Fibroblast of lung (primary cell): ENCODE results near the gene REC114. TPM values are rescaled to one million over a fixed set of nuclear protein-coding genes. Genes with fewer than 3 reads are reported as not detected.
"Not testable (repeated sequence)": the region's sequence is repeated elsewhere in the genome, so short reads cannot be mapped to it uniquely, and the experiment has no call there.

Experiments
- DNase-seq, 2 donors: peaks; one replicate each; pipeline versions ENCODE4 v3.0.0 to v3.0.0-alpha.2; 2010; ENCODE audit warnings: low read depth in 2 of 2
- H2AFZ ChIP-seq: 2 replicates; pipeline ENCODE4 v1.5.1; 2012; ENCODE audit warnings: low read length, control low read depth, inconsistent platforms
- H3K27ac ChIP-seq: 2 replicates; pipeline ENCODE4 v1.5.1; 2011; ENCODE audit warnings: low read length, control low read depth; ENCODE audit not compliant: insufficient read depth
- H3K27me3 ChIP-seq: 2 replicates; pipeline ENCODE4 v1.5.1; 2011; ENCODE audit warnings: mild to moderate bottlenecking, low read length; ENCODE audit not compliant: control insufficient read depth, insufficient read depth
- H3K36me3 ChIP-seq: 2 replicates; pipeline ENCODE4 v1.5.1; 2011; ENCODE audit warnings: low read length; ENCODE audit not compliant: control insufficient read depth, insufficient read depth
- H3K4me1 ChIP-seq: 2 replicates; pipeline ENCODE4 v1.5.1; 2011; ENCODE audit warnings: low read length; ENCODE audit not compliant: control insufficient read depth, insufficient read depth; ENCODE audit errors: extremely low read depth
- H3K4me2 ChIP-seq: 2 replicates; pipeline ENCODE4 v1.5.1; 2011; ENCODE audit warnings: low read length, control low read depth; ENCODE audit not compliant: insufficient read depth; ENCODE audit errors: extremely low read depth
- H3K4me3 ChIP-seq, 4 experiments: fragments of 200-600 bp in 1 of 4; sonication (generic) in 1 of 4; replicated peaks in 1 of 4; 2 replicates each; pipeline ENCODE4 v1.5.1; 2011 to 2016; ENCODE audit warnings: low read length in 4 of 4, low read depth in 3 of 4, mild to moderate bottlenecking in 3 of 4, control low read depth in 2 of 4, inconsistent platforms in 1 of 4, mixed read lengths in 1 of 4; ENCODE audit not compliant: insufficient read depth in 1 of 4; ENCODE audit errors: control extremely low read depth in 1 of 4
- H3K79me2 ChIP-seq: 2 replicates; pipeline ENCODE4 v1.5.1; 2012; ENCODE audit warnings: mild to moderate bottlenecking, low read length, inconsistent platforms; ENCODE audit not compliant: control insufficient read depth, insufficient read depth
- H3K9ac ChIP-seq: 2 replicates; pipeline ENCODE4 v1.5.1; 2011; ENCODE audit warnings: mild to moderate bottlenecking, low read length, control low read depth; ENCODE audit not compliant: insufficient read depth
- H3K9me3 ChIP-seq: 2 replicates; pipeline ENCODE4 v1.5.1; 2012; ENCODE audit warnings: low read depth, low read length; ENCODE audit not compliant: control insufficient read depth, insufficient read depth
- H4K20me1 ChIP-seq: 2 replicates; pipeline ENCODE4 v1.5.1; 2011; ENCODE audit warnings: low read length; ENCODE audit not compliant: control insufficient read depth, insufficient read depth; ENCODE audit errors: extremely low read depth
- EZH2 ChIP-seq: IDR thresholded peaks from 2 replicates; pipeline ENCODE4 v1.5.1; 2012; ENCODE audit warnings: low read length, control low read depth, mild to moderate bottlenecking; ENCODE audit errors: missing control alignments
- polyA plus RNA-seq, 2 donors: library from polyadenylated mRNA; depleted of rRNA in 1 of 2; stranded (reverse) in 1 of 2; unstranded in 1 of 2; fragments of >200 nt; gene quantifications; 2 replicates each; pipeline ENCODE4 v1.2.1, GENCODE V29; 2011 to 2012; ENCODE audit warnings: missing spikeins in 1 of 2
- total RNA-seq: library from RNA; depleted of rRNA; stranded (reverse); fragments of >200 nt; gene quantifications from 2 replicates; pipeline ENCODE4 v1.2.1, GENCODE V29; 2014
- TF ChIP-seq, protein P1 (sequence below), 2 donors: IDR thresholded peaks in 1 of 2; conservative IDR thresholded peaks in 1 of 2; 1 replicate in 1 of 2; 2 replicates in 1 of 2; pipeline ENCODE4 v1.5.1; 2011 to 2012; ENCODE audit warnings: low read length in 2 of 2, control low read depth in 1 of 2, inconsistent platforms in 1 of 2, low read depth in 1 of 2, mild to moderate bottlenecking in 1 of 2

The REC114 gene
- total and polyA plus RNA-seq, 2 donors (not counting 1 experiment from before 2014, with no cell fraction given), result not detected

DNA sequence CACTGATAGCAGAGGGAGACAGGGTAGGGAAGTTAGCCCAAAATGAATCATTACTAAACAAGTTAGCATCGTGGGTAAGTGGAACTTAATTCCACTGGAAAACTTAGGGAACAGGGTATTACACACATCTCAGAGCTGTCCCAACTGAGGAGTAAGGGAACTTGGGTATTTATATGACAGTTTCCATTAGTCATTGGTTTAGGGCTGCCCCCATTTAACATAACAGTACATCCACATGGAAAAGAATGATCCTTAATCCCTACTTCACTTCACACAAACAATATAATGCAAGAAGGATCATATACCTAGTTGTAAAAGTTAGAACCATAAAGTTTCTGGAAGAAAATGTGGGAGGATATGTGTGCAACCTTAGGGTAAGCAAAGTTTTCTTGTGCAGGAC is 4.3 kb upstream of the REC114 start:
- H3K4me3 ChIP-seq, result no peak overlapping the region
- no peaks in the 10 kb centered on the region for H3K4me1 ChIP-seq
- H3K4me2 ChIP-seq, result no peak overlapping the region
- TF ChIP-seq, protein P1, sequence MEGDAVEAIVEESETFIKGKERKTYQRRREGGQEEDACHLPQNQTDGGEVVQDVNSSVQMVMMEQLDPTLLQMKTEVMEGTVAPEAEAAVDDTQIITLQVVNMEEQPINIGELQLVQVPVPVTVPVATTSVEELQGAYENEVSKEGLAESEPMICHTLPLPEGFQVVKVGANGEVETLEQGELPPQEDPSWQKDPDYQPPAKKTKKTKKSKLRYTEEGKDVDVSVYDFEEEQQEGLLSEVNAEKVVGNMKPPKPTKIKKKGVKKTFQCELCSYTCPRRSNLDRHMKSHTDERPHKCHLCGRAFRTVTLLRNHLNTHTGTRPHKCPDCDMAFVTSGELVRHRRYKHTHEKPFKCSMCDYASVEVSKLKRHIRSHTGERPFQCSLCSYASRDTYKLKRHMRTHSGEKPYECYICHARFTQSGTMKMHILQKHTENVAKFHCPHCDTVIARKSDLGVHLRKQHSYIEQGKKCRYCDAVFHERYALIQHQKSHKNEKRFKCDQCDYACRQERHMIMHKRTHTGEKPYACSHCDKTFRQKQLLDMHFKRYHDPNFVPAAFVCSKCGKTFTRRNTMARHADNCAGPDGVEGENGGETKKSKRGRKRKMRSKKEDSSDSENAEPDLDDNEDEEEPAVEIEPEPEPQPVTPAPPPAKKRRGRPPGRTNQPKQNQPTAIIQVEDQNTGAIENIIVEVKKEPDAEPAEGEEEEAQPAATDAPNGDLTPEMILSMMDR (conservative IDR thresholded peaks at IDR 0.05 in 1 of 2, IDR thresholded peaks at IDR 0.05 in 1 of 2; ENCODE audit: low read depth in 1 of 2, low read length in 2 of 2), result no peak
- TF ChIP-seq EZH2, result no peak
- DNase-seq, result no peak
- H3K27ac ChIP-seq, result no peak overlapping the region
- H3K9ac ChIP-seq, result no peak overlapping the region
- H4K20me1 ChIP-seq, result no peaks in the 10 kb centered on the region
- H2AFZ ChIP-seq, result no peak overlapping the region
- no peaks in the 10 kb centered on the region for H3K27me3 ChIP-seq
- no peaks in the 10 kb centered on the region for H3K9me3 ChIP-seq
- H3K79me2 ChIP-seq, result no peaks in the 10 kb centered on the region
- H3K36me3 ChIP-seq, result no peaks in the 10 kb centered on the region

DNA sequence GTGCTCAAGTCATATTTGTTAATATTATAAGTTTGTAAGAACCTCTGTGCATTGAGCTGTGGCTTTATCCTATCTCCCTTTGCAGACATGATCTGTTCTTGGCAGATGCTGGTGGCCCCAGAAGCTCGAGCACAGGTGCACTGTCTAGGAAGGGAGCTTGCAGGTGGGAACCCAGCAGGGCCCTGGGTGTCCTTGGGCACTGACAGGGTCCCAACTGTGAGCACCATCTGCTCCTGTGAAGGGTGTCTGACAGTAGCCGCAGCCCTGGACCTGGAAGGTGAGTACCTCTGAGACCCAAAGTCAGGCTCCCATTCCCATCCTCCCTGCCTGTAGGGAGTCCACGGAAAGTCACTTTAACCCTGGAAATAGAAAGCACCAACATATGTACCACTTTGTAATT is 2.4 kb upstream of the REC114 start:
- no peak for DNase-seq
- Histone ChIP-seq H3K27ac (no peak overlapping the region), H3K4me3 (no peak overlapping the region), H3K27me3 (no peaks in the 10 kb centered on the region), H3K9ac (no peak overlapping the region), H3K4me1 (no peaks in the 10 kb centered on the region), H3K79me2 (no peaks in the 10 kb centered on the region), H3K36me3 (no peaks in the 10 kb centered on the region), H2AFZ (no peak overlapping the region), H3K9me3 (no peaks in the 10 kb centered on the region), H3K4me2 (no peak overlapping the region), H4K20me1 (no peaks in the 10 kb centered on the region)
- TF ChIP-seq, protein P1 (conservative IDR thresholded peaks at IDR 0.05 in 1 of 2, IDR thresholded peaks at IDR 0.05 in 1 of 2; ENCODE audit: low read depth in 1 of 2, low read length in 2 of 2), result no peak
- no peak for TF ChIP-seq EZH2

DNA sequence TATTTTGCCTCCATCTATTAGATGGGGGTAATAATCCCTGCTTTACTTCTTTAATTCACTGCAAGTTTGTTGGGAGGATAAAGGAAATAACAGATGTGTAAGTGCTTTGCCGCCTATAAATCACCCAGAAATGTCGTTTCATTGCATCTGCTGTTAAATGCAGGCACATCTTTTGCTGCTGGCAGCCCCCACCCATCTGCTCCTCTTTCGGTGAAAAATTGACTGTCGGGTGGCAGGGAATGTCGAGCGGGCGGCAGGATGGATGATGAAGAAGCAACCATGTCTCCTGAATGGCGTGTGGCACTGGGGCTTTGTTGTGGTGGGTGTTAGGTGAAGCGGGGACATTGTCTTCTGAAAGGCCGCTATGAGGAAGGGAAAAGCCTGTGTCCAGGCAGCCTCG is 543 bp upstream of the REC114 start:
- Histone ChIP-seq H3K27ac (no peak overlapping the region), H3K27me3 (no peaks in the 10 kb centered on the region), H3K4me2 (no peak overlapping the region), H4K20me1 (no peaks in the 10 kb centered on the region), H3K4me1 (no peaks in the 10 kb centered on the region), H3K4me3 (no peak overlapping the region), H3K79me2 (no peaks in the 10 kb centered on the region), H3K9ac (no peak overlapping the region), H3K36me3 (no peaks in the 10 kb centered on the region), H3K9me3 (no peaks in the 10 kb centered on the region), H2AFZ (no peak overlapping the region)
- TF ChIP-seq EZH2, result no peak
- no peak for DNase-seq

DNA sequence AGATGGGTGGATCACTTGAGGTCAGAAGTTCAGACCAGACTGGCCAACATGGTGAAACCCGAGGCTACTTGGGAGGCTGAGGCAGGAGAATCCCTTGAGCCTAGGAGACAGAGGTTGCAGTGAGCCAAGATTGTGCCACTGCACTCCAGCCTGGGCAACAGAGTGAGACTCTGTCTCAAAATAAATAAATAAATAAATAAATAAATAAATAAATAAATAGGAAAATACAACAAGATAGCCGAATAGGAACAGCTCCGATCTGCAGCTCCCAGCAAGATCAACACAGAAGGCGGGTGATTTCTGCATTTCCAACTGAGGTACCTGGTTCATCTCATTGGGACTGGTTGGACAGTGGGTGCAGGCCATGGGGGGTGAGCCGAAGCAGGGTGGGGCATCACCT is 4.5 kb downstream of the REC114 start:
- H3K4me3 ChIP-seq, H3K36me3 ChIP-seq: not testable (repeated sequence)

DNA sequence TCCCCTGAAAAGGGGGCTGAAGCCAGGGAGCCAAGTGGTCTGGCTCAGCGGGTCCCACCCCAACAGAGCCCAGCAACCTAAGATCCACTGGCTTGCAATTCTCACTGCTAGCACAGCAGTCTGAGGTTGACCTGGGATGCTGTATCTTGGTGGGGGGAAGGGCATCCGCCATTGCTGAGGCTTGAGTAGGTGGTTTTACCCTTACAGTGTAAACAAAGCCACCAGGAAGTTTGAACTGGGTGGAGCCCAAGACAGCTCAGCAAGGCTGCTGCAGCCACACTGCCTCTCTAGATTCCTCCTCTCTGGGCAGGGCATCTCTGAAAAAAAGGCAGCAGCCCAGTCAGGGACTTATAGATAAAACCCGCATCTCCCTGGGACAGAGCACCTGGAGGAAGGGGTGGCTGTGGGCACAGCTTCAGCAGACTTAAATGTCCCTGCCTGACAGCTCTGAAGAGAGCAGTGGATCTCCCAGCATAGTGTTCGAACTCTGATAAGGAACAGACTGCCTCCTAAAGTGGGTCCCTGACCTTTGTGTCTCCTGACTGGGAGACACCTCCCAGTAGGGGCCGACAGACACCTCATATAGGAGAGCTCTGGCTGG is 5.3 kb downstream of the REC114 start:
- not testable (repeated sequence) for H4K20me1 ChIP-seq, H2AFZ ChIP-seq, H3K9ac ChIP-seq, H3K4me1 ChIP-seq, H3K27me3 ChIP-seq, H3K36me3 ChIP-seq, H3K79me2 ChIP-seq, H3K9me3 ChIP-seq, DNase-seq, H3K27ac ChIP-seq, H3K4me3 ChIP-seq, H3K4me2 ChIP-seq

More for the DNA sequence above, 4.5 kb downstream of the REC114 start:
- not testable (repeated sequence) for H4K20me1 ChIP-seq, H3K4me2 ChIP-seq, H3K4me1 ChIP-seq, H3K79me2 ChIP-seq, H2AFZ ChIP-seq, H3K27me3 ChIP-seq, H3K27ac ChIP-seq, DNase-seq, H3K9ac ChIP-seq, H3K9me3 ChIP-seq
